Esophagus squamous epithelium (tissue), 4 donors: ENCODE measurements around the gene OXTR.

Source experiments
- POLR2A ChIP-seq, 4 donors: fragments of 450-650 bp; IDR thresholded peaks; one replicate each; pipeline ENCODE4 v1.6.1; 2017; ENCODE audit warnings: antibody characterized with exemption in 4 of 4, mild to moderate bottlenecking in 4 of 4, moderate library complexity in 3 of 4
- TF ChIP-seq, protein P1 (sequence below), 6 experiments: fragments of 450-650 bp in 4 of 6; fragments of 200-600 bp in 2 of 6; sonication (generic) in 2 of 6; IDR thresholded peaks; one replicate each; pipeline ENCODE4 v1.5.1; 2016 to 2019; ENCODE audit warnings: antibody characterized with exemption in 6 of 6, mild to moderate bottlenecking in 4 of 6, moderate library complexity in 4 of 6

DNA sequence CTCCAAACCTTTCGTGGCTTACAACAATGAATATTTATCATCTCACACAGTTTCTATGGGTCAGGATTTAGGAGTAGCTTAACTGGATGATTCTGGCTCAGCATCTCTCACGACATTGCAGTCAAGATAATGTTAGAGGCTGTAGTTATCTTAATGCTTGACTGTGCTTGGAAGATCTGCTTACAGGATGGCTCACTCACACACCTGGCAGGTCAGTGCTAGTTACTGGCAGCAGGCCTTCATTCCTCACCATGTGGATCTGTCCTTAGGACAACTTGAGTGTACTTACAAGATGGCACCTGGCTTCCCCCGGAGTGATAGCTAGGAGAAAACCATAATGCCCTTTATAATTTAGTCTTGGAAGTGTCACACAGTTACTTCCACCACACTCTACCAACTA, 32.8 kb upstream of the OXTR start:
- TF ChIP-seq, protein P1, sequence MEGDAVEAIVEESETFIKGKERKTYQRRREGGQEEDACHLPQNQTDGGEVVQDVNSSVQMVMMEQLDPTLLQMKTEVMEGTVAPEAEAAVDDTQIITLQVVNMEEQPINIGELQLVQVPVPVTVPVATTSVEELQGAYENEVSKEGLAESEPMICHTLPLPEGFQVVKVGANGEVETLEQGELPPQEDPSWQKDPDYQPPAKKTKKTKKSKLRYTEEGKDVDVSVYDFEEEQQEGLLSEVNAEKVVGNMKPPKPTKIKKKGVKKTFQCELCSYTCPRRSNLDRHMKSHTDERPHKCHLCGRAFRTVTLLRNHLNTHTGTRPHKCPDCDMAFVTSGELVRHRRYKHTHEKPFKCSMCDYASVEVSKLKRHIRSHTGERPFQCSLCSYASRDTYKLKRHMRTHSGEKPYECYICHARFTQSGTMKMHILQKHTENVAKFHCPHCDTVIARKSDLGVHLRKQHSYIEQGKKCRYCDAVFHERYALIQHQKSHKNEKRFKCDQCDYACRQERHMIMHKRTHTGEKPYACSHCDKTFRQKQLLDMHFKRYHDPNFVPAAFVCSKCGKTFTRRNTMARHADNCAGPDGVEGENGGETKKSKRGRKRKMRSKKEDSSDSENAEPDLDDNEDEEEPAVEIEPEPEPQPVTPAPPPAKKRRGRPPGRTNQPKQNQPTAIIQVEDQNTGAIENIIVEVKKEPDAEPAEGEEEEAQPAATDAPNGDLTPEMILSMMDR (IDR thresholded peaks at IDR 0.05), result no peak
- no peak for TF ChIP-seq POLR2A (IDR thresholded peaks at IDR 0.05)
